ENCODE measurements around the gene CDH4.

CDH4 gene

DNA sequence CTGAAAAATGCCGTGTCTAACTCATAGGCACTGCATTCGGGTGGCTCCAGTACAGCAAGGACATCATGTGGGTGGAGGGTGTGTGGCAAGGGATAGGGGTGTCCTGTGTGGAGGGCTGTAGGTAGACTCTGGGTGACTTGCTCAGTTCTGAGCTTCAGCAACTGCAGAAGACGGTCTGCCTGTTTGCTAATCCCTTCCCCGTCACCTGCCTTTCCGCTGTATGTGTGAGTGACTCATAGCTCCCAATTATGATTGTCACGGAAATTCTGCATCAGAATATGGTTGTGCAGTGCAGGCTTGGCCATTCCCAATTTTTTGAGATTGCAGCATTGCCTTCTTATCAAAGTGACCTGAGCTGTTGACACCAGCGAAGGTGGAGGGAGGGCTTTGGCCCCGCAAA, 174.3 kb downstream of the CDH4 start:
- DNase-seq (ENCODE audit: low spot score): no peak
- TF ChIP-seq, protein P1, sequence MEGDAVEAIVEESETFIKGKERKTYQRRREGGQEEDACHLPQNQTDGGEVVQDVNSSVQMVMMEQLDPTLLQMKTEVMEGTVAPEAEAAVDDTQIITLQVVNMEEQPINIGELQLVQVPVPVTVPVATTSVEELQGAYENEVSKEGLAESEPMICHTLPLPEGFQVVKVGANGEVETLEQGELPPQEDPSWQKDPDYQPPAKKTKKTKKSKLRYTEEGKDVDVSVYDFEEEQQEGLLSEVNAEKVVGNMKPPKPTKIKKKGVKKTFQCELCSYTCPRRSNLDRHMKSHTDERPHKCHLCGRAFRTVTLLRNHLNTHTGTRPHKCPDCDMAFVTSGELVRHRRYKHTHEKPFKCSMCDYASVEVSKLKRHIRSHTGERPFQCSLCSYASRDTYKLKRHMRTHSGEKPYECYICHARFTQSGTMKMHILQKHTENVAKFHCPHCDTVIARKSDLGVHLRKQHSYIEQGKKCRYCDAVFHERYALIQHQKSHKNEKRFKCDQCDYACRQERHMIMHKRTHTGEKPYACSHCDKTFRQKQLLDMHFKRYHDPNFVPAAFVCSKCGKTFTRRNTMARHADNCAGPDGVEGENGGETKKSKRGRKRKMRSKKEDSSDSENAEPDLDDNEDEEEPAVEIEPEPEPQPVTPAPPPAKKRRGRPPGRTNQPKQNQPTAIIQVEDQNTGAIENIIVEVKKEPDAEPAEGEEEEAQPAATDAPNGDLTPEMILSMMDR (IDR thresholded peaks at IDR 0.05; ENCODE audit: borderline replicate concordance, control extremely low read depth, extremely low read depth, insufficient read depth, missing control alignments): no peak
- in situ Hi-C loops (cut with MboI; ENCODE audit: low sequenced_read_pairs, unreplicated experiment): no loop called here

- in situ Hi-C loops (cut with MboI; ENCODE audit: low sequenced_read_pairs, unreplicated experiment): no loop called here
- DNase-seq (ENCODE audit: low spot score): no peak
- TF ChIP-seq, protein P1 (IDR thresholded peaks at IDR 0.05; ENCODE audit: borderline replicate concordance, control extremely low read depth, extremely low read depth, insufficient read depth, missing control alignments): no peak
Observed at GRCh38 chr20:61429458-61430227, 177.6 kb downstream of the CDH4 start.

GRCh38 chr20:61430228-61430624, 178.2 kb downstream of the CDH4 start:
- in situ Hi-C loops (cut with MboI; ENCODE audit: low sequenced_read_pairs, unreplicated experiment): no loop called here
- TF ChIP-seq, protein P1 (IDR thresholded peaks at IDR 0.05; ENCODE audit: borderline replicate concordance, control extremely low read depth, extremely low read depth, insufficient read depth, missing control alignments): no peak
- DNase-seq (ENCODE audit: low spot score): no peak

DNA sequence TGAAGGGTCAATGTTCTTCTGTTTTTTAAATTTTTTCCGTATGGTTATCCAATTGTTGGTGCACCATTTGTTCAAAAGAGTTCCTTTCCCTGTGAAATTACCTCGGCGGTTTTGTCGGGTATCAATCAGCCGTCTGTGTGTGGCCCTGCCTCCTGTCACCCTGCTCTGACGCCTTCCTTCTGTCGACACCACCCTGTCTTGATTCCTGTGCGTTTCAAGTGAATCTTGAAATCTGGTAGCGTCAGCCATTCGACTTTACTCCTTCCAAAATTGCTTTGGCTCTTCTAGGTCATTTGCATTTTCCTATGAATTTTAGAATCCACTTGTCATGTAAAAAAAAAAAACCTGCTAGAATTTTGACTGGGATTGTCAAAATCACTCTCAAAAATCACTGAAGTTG, 181.1 kb downstream of the CDH4 start:
- TF ChIP-seq, protein P1 (IDR thresholded peaks at IDR 0.05; ENCODE audit: borderline replicate concordance, control extremely low read depth, extremely low read depth, insufficient read depth, missing control alignments): no peak
- DNase-seq (ENCODE audit: low spot score): no peak
- in situ Hi-C loops (cut with MboI; ENCODE audit: low sequenced_read_pairs, unreplicated experiment): no loop called here

DNA sequence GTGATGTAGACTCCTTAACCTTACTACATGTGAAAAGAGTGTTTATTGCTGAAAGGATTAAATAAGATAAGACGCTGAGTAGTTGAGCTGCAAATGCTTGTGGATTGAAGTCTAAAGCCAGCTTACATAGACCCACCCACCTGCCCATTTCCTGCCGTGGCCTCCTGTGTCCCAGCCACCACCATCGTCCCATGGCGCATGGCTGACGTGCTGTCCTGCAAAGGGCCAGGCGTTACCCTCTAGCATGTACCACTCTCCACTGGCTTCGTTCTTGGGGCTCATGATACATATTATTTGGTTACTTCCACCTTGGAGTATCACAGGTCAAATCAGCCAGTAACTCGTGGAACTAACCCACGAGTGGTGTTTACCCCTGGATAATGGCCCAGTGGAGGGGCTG, 181.8 kb downstream of the CDH4 start:
- in situ Hi-C loops (cut with MboI; ENCODE audit: low sequenced_read_pairs, unreplicated experiment): no loop called here
- DNase-seq (ENCODE audit: low spot score): no peak
- TF ChIP-seq, protein P1 (IDR thresholded peaks at IDR 0.05; ENCODE audit: borderline replicate concordance, control extremely low read depth, extremely low read depth, insufficient read depth, missing control alignments): no peak

DNA sequence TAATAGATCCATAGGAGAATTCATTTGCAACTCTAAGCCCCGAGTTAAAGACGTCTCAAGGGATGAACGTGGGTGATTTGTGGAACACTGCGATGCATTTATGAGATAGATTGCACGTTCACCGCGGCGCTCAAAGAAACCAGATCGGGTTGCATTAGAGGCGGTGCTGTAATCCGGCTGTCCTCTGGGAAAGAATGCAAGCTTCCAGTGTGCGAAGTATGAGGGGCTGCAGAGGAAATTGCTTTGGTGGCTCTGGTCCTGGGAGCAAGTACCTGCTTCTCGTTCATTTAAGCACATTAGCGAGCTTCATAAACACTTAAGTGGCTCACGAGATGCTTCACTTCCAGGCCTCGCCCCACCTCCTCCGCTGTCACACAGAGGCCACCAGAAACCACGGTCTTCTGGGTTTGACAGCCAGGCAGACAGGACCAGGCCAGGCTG, 182.3 kb downstream of the CDH4 start:
- DNase-seq (ENCODE audit: low spot score): no peak
- TF ChIP-seq, protein P1 (IDR thresholded peaks at IDR 0.05; ENCODE audit: borderline replicate concordance, control extremely low read depth, extremely low read depth, insufficient read depth, missing control alignments): no peak
- in situ Hi-C loops (cut with MboI; ENCODE audit: low sequenced_read_pairs, unreplicated experiment): no loop called here
